Lower leg skin (tissue), 4 donors: ENCODE measurements around the gene EPHB4. TPM values are rescaled to one million over a fixed set of nuclear protein-coding genes. Genes with fewer than 3 reads are reported as not detected.

Experiments used
- DNase-seq, 2 donors: peaks; one replicate each; pipeline ENCODE4 v3.0.0-alpha.2; 2019; ENCODE audit warnings: low spot score in 2 of 2
- H3K4me3 ChIP-seq: fragments of 200-600 bp; sonication (generic); 2 replicates; pipeline ENCODE4 v1.5.1; 2017; ENCODE audit warnings: mild to moderate bottlenecking, low read depth; ENCODE audit not compliant: poor library complexity, severe bottlenecking
- POLR2A ChIP-seq, 2 donors: fragments of 450-650 bp; IDR thresholded peaks; one replicate each; pipeline ENCODE4 v1.6.1; 2016 to 2017; ENCODE audit warnings: antibody characterized with exemption in 2 of 2, mild to moderate bottlenecking in 1 of 2, moderate library complexity in 1 of 2
- WGBS, 2 donors: methylation state at CpG; one replicate each; pipeline ENCODE4 v1.1.5; 2018; 5-methylcytosine and 5-hydroxymethylcytosine counted together
- intact Hi-C: fragments of 100-400 bp; cut with DNase I; formaldehyde crosslinking; loops from one replicate; pipeline ENCODE4 v1.15.0; 2023; ENCODE audit warnings: low total_unique reads
- total RNA-seq, 4 donors: library from RNA; depleted of rRNA; stranded (reverse); fragments of >200 nt; gene quantifications; one replicate each; pipeline ENCODE4 v1.1.0, GENCODE V29; 2016
- TF ChIP-seq, protein P1 (sequence below), 3 donors: fragments of 450-650 bp; IDR thresholded peaks; one replicate each; pipeline ENCODE4 v1.5.1; 2016; ENCODE audit warnings: antibody characterized with exemption in 3 of 3, mild to moderate bottlenecking in 3 of 3, moderate library complexity in 2 of 3

EPHB4 gene
- total RNA-seq, 4 donors from 2014 or later = 51.1 to 72.2 (median 60.9) TPM

DNA sequence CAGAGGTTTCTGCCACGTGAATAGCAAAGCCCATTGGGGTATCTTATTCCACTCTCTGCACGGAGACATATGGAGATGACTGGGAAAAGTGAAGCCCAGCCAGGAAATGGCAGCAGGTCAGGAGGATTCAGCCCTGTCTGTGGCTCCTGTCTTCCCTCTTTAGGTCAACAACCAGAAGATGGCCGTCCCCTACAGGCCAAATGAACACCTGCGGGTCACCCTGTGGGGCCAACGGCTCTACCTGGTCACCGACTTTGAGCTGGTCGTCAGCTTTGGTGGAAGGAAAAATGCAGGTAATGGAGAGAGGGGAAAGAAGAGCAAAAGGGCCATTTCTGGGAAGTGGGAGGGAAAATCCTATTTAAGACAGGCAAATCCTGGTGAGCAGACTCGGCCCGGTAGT is 38.3 kb downstream of the EPHB4 start:
- TF ChIP-seq POLR2A (IDR thresholded peaks at IDR 0.05) = no peak
- TF ChIP-seq, protein P1, sequence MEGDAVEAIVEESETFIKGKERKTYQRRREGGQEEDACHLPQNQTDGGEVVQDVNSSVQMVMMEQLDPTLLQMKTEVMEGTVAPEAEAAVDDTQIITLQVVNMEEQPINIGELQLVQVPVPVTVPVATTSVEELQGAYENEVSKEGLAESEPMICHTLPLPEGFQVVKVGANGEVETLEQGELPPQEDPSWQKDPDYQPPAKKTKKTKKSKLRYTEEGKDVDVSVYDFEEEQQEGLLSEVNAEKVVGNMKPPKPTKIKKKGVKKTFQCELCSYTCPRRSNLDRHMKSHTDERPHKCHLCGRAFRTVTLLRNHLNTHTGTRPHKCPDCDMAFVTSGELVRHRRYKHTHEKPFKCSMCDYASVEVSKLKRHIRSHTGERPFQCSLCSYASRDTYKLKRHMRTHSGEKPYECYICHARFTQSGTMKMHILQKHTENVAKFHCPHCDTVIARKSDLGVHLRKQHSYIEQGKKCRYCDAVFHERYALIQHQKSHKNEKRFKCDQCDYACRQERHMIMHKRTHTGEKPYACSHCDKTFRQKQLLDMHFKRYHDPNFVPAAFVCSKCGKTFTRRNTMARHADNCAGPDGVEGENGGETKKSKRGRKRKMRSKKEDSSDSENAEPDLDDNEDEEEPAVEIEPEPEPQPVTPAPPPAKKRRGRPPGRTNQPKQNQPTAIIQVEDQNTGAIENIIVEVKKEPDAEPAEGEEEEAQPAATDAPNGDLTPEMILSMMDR (IDR thresholded peaks at IDR 0.05) = no peak
- no peak overlapping the region for H3K4me3 ChIP-seq
- 65 to 70% methylated on average over 9 of the region's 9 CpGs for WGBS, 2 donors
- intact Hi-C loops = no loop called here
- DNase-seq = no peak

DNA sequence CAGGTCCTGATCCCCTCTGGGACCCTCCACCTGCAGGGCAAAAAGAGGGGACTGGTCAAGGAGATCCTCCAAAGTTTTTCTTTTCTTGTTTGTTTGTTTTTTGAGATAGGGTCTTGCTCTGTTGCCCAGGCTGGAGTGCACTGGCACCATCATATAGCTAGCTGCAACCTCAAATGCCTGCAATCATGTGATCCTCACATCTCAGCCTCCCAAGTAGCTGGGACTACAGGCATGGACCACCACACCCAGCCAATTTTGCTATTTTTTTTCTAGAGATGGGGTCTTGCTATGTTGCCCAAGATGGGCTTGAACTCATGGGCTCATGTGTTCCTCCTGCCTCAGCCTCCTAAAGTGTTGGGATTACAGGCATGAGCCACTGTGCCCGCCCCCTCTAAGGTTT is 41.0 kb downstream of the EPHB4 start:
- no peak overlapping the region for H3K4me3 ChIP-seq
- intact Hi-C loops = no loop called here
- TF ChIP-seq, protein P1 (IDR thresholded peaks at IDR 0.05) = no peak
- no peak for TF ChIP-seq POLR2A (IDR thresholded peaks at IDR 0.05)
- WGBS, 2 donors = 92 to 95% methylated on average over 1 of the region's 1 CpG
- no peak for DNase-seq

DNA sequence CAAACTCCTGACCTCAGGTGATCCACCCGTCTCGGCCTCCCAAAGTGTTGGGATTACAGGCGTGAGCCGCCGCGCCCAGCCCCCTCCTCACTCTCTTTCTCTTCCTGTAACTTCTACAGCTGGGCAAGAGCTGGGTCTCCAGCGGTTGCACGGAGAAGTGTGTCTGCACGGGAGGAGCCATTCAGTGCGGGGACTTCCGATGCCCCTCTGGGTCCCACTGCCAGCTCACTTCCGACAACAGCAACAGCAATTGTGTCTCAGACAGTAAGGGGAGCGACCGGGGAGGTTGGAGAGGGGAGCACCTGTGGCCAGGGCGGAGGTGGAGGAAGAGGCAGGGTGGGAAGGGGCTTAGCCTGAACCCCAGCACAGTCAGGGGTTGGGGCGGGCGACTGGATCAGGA is 41.4 kb downstream of the EPHB4 start:
- WGBS, 2 donors = 51 to 54% methylated on average over 17 of the region's 17 CpGs
- TF ChIP-seq, protein P1 (IDR thresholded peaks at IDR 0.05) = no peak
- TF ChIP-seq POLR2A (IDR thresholded peaks at IDR 0.05) = no peak
- intact Hi-C loops = no loop called here

DNA sequence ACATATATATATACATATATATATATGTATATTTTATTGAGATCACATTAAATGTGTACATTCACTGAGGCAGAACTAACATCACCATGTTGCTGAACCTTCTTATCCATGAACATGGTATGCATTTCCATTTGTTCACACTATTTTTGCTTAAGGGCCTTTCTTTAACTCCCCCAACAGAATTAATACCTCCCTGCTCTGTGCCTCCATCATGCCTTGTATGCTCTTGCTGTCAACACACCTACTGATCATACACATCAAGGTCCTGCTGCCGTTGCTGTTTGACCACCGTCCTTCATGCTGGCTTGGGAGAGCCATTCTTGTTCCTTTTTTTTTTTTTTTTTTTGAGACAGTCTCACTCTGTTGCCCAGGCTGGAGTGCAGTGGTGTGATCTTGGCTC is 43.5 kb downstream of the EPHB4 start:
- WGBS, 2 donors = 100% methylated on average over 2 of the region's 2 CpGs
- intact Hi-C loops = no loop called here
- DNase-seq = no peak
- no peak overlapping the region for H3K4me3 ChIP-seq
- TF ChIP-seq, protein P1 (IDR thresholded peaks at IDR 0.05) = no peak
- TF ChIP-seq POLR2A (IDR thresholded peaks at IDR 0.05) = no peak

More for the DNA sequence above, 41.4 kb downstream of the EPHB4 start:
- no peak overlapping the region for H3K4me3 ChIP-seq
- no peak for DNase-seq

DNA sequence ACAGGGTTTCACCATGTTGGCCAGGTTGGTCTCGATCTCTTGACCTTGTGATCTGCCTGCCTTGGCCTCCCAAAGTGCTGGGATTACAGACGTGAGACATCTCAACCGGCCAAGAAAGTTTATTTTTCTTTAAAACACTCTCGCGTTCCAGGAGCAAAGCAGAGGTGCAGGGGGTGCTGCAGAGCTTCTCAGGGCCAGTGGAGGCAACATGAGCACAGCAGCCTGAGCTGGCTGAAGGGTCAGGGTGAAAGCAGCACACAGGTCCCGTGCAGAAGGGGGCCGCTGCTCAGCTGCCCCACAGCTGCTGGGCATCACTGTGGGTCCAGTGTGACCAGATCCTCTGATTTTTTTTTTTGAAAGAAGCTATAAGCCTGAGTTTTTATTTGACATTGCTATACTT is 46.1 kb downstream of the EPHB4 start:
- intact Hi-C loops = no loop called here
- WGBS, 2 donors = 61 to 79% methylated on average over 7 of the region's 7 CpGs
- H3K4me3 ChIP-seq = no peak overlapping the region
- TF ChIP-seq, protein P1 (IDR thresholded peaks at IDR 0.05) = no peak
- no peak for TF ChIP-seq POLR2A (IDR thresholded peaks at IDR 0.05)
- no peak for DNase-seq

DNA sequence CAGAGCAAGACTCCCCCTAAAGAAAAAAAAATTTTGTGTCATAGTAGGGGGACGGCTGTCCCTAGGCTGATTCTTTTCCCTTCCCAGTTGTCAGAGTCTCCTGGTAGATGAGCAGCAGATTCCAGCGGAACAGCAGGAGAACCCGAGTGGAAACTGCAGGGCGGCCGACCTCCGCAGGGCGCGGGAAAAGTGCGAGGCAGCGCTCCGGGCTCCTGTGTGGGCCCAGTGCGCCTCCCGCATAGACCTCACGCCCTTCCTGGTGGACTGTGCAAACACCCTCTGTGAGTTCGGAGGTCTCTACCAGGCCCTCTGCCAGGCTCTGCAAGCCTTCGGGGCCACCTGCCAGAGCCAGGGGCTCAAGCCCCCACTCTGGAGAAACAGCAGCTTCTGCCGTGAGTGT is 48.0 kb downstream of the EPHB4 start:
- WGBS, 2 donors = 73 to 76% methylated on average over 12 to 17 of the region's 17 CpGs
- intact Hi-C loops = no loop called here
- DNase-seq = no peak
- H3K4me3 ChIP-seq = no peak overlapping the region
- no peak for TF ChIP-seq POLR2A (IDR thresholded peaks at IDR 0.05)
- TF ChIP-seq, protein P1 (IDR thresholded peaks at IDR 0.05) = no peak
